CD4-positive, alpha-beta T cell treated with Interleukin-2 at 100 ng/mL for 4 hours (primary cell): ENCODE data around the gene MLPH.

ENCODE experiments used
- DNase-seq: peaks from one replicate; pipeline ENCODE4 v3.0.0-alpha.2; 2020; ENCODE audit warnings: low spot score

Gene MLPH

DNA sequence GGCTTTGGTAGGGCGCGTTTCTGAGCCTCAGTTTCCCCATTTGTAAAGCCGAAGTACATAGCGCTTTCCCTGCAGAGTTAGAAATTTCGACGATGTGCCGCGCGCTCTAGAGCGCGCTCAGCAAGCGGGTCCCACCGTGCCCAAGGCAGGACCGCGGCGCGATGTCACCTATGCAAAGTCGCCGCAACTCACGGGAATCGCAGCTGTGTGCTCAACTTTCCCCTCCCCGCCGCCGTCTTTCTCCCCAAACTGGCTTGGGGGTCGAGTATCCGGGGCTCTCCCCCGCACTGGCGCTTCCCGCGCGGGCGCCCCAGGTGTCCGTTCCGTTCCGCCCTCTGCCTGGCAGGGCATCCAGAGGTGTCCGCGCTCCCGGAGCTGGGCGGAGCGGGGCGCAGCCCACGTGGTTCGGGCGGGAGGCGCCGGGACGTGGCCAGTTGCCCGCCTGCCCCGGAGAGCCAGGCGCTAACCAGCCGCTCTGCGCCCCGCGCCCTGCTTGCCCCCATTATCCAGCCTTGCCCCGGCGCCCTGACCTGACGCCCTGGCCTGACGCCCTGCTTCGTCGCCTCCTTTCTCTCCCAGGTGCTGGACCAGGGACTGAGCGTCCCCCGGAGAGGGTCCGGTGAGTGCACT is at the start of gene MLPH:
Gene MLPH (plus strand): TSS at position 433 of the 630 bp plus-strand sequence. CDS start 6,176 bp downstream, outside the sequence.
- DNase-seq: no peak

GRCh38 chr2:237437566-237437965 is 49.5 kb upstream of the MLPH start:
- no peak for DNase-seq

DNA sequence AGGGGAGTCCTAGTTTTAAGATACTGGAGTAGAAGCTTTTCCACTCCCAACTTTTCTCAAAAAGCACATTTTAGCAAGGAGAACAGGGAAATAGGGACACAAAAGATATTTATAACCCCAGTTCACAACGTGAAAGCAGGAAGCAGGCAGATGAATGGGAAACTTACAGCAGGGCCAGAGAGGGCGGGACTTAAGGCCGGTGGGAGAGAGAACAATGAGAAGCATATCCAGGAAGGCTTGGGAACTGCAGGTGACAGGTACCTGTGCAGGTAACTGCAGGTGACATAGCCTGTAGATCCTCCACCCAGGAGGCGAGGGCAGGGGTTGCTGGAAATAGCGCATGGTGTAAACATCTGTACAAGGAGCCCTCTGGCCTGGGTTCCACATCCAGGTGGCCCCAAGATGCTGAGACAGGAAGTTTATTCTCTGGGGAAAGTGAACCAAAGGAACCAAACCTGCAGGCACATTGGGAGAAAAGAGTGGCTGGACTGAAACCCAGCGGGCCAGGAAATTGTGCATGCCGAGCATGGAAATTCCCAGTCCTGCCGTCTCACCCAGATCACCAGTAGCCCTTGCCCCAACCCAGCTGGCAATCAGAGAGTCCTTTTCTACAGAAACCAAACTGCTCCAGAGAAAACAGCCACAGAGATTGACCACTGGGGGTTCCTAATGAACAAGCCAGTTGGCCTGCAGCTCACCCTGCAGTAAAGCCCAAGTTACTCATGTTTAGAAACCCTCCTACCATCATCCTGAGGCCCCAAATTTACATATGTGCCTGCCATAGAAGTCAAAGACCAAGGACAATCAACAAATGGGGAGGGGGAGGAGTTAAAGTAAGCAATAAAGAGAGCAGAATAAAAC is 48.7 kb upstream of the MLPH start:
- no peak for DNase-seq

- DNase-seq: no peak
These were observed 46.2 kb upstream of the MLPH start for GRCh38 chr2:237440819-237441281.

DNA sequence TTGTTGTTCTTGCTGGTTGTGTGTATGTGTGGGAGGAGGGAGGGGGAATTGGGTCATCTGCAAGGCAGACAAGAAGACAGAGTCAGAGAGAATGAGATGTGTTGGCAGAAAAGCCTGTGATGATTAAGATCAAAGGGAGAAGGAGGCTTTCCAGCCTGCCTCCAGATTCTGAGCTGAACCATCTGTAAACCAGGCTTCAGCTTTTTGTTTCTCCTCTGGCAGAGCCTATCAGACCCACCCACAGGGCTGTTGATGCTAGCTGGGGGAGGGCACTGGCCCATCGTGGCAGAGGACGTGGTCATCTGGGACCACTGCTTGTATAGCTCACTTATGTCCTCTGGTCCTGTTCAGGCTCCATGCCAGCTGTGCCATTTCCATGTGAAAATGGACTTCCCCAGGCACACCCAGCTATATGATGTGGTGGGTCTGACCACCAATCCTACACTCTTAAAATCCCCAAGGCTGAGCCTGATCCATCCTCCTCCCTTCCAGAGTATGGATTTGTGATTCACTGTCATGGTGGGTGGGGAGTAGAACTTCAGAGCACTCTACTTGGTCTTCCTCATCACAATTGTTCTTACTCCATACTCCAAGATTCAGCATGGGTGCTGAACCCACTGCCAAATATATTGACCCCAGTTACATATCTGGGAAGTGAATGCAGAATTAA is 45.3 kb upstream of the MLPH start:
- DNase-seq: peak; percentile 45

GRCh38 chr2:237444071-237444470 is 43.0 kb upstream of the MLPH start:
- no peak for DNase-seq

GRCh38 chr2:237445611-237446337 is 41.3 kb upstream of the MLPH start:
- DNase-seq: no peak

DNA sequence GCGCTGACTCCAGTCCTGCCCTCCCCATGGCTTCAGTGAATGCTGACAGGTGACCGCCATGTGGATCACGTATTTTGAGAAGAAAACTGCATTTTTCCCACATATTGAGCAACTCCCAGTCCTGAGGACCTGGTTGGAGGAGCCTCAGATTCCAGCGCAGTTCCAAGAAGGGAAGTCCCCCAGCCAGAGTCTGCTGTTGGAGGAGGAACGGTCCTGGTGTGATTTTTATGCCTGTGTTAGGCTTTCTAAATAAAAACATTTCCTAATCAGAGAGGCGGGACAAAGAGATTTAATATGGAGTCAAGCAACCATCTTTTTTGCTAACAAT is 40.7 kb upstream of the MLPH start:
- no peak for DNase-seq

DNA sequence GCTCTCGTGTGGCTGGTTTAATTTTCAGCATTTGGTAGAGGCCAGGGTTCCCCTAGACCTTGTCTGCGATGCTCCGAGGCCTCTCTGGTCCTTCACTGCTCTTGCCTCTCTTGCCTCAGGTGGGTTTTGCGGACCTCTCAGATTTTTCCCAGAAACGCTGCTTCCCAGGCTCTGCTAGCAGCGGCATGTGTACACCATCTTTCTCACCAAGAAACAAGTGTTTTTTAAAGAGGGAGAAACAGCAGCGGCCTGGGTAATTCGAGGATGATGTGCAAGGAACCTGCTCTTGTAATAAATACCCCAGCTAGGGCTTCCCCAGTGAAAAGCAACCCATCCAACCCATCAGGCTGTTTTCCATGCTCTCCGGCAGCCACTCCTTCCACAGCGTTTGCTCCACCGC is 39.6 kb upstream of the MLPH start:
- DNase-seq: no peak

DNA sequence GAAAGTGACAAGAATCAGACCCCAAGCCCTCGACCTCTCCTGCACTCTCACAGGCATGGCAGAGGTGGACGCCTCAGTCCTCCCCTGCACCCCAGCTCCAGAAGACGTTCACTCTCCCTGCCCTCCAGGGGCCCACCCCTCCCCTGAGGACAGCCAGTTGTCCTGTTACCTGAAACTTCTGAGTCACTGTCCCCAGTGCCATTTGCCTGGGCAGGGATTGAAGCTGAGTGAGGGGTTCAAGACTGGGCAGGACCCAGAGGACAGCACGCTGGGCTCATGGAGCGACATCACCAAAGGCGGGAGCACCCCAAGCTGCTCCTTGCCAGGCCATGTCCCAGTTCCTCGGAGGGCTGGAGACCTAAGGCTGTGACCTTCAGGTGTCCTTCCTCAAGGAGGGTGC is 38.9 kb upstream of the MLPH start:
- no peak for DNase-seq

DNA sequence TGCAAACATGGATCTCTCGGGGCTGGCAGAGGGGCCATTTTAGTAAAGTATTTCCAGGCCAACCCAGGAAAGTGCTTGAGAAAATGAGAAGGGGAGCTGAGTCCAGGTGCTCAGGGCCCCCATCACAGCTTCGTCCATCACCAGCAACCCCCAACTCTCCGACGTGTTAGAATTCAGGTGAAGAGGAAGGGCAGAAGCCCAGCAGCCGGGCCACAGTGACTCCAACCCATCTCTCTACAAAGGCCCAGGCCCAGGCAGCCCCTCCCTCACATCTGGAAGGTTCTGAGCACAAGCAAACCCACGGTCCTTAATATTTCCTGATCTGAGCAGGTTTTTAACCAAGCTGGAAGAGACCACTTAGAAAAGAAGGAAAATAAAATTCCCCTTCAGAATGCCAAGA is 38.4 kb upstream of the MLPH start:
- DNase-seq: no peak

GRCh38 chr2:237449193-237449881 is 37.7 kb upstream of the MLPH start:
- no peak for DNase-seq

GRCh38 chr2:237450108-237450507 is 36.9 kb upstream of the MLPH start:
- DNase-seq: no peak

DNA sequence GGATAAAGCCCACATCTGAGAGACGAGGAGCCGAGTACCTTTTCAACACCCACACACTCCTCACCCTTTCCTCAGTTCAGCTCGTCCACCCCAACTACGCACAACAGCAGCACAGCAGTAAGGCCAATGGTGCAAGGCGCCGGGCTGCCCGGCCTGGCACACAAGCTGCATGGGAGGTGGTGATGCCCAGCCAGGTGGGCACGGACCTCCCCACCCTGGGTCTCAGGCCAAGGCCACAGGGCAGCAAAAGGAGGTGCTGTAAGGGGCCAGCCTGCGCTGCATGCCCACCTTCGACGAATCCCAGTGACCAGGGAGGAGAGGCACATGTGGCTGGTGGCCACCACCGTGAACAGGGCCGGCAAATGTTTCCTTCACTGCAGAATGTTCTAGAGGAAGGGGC is 36.5 kb upstream of the MLPH start:
- DNase-seq: no peak

GRCh38 chr2:237451643-237452469 is 35.2 kb upstream of the MLPH start:
- DNase-seq: no peak

GRCh38 chr2:237452861-237453260 is 34.2 kb upstream of the MLPH start:
- no peak for DNase-seq

GRCh38 chr2:237453671-237454070 is 33.4 kb upstream of the MLPH start:
- DNase-seq: no peak

DNA sequence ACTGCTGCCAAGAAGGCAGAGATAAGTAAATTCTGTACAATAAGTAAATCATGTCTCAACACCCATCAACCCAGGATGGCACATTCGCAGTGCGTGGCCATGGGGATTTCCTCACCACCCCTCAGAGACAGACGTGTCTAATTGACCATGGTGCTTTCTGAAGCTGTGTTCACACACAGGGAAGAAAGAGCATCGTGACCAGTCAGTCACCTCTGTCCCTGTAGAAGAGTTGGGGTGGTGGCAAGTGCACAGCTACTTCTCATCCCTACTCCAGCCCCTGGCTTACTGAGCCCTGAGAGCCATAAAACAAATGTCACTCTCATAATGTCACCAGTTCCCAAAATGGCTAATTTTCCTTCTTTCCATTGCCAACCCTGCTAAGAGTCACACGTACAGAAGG is 31.3 kb upstream of the MLPH start:
- DNase-seq: no peak

GRCh38 chr2:237456200-237456843 is 30.7 kb upstream of the MLPH start:
- no peak for DNase-seq

DNA sequence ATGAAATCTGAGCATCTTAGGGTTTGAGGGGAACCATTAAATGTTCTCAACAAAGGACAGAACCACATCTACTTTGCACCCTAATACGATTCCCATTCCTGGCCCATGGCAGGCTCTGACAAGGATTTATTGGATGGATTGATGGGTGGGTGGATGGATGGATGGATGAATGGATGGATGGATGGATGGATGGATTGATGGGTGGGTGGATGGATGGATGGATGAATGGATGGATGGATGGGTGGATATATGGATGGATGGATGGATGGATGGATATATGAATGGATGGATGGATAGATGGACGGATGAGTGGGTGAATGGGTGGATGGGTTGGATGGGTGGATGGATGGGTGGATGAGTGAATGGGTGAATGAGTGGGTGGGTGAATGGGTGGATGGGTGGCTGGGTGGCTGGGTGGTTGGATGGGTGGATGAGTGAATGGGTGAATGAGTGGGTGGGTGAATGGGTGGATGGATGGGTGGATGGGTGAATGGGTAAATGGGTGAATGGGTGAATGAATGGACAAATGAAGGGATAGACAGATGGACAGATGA is 29.6 kb upstream of the MLPH start:
- no peak for DNase-seq
